ENCODE data around the gene SEMA3D.

GRCh38 chr7:85052056-85052737 lies 134.7 kb downstream of the SEMA3D start:
- TF ChIP-seq POLR2AphosphoS5 (IDR thresholded peaks at IDR 0.05), result no peak
- TF ChIP-seq, protein P1, sequence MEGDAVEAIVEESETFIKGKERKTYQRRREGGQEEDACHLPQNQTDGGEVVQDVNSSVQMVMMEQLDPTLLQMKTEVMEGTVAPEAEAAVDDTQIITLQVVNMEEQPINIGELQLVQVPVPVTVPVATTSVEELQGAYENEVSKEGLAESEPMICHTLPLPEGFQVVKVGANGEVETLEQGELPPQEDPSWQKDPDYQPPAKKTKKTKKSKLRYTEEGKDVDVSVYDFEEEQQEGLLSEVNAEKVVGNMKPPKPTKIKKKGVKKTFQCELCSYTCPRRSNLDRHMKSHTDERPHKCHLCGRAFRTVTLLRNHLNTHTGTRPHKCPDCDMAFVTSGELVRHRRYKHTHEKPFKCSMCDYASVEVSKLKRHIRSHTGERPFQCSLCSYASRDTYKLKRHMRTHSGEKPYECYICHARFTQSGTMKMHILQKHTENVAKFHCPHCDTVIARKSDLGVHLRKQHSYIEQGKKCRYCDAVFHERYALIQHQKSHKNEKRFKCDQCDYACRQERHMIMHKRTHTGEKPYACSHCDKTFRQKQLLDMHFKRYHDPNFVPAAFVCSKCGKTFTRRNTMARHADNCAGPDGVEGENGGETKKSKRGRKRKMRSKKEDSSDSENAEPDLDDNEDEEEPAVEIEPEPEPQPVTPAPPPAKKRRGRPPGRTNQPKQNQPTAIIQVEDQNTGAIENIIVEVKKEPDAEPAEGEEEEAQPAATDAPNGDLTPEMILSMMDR (IDR thresholded peaks at IDR 0.05), result no peak

All from breast epithelium (tissue), 3 donors.